GM12878 (cell line): ENCODE measurements around the gene CRAMP1. TPM values are rescaled to one million over a fixed set of nuclear protein-coding genes. Genes with fewer than 3 reads are reported as not detected.

Source experiments
- ATAC-seq: fragments of 200-7000 bp; cut with Tn5 transposase; 3 replicates; pipeline ENCODE4 v1.9.1; 2020; ENCODE audit warnings: mild to moderate bottlenecking, moderate library complexity
- BruUV-seq: library from RNA; stranded (reverse); fragments of 400-500 nt; replicated peaks from 2 replicates; lab custom pipeline; 2021; lab: Mats Ljungman, UMichigan
- CTCF ChIA-PET: fragments of 300-600 bp; sonication (Branson Sonifier 250); formaldehyde crosslinking; extraction: SDS; loops from one replicate; lab custom pipeline; 2021; ENCODE audit warnings: inconsistent platforms; lab: Yijun Ruan, JAX
- POLR2A ChIA-PET: fragments of 350-600 bp; formaldehyde crosslinking; extraction: SDS; loops from one replicate; lab custom pipeline; 2021; ENCODE audit warnings: inconsistent platforms; lab: Charles Lee
- RAD21 ChIA-PET: fragments of 300-600 bp; sonication (Branson Sonifier 250); formaldehyde crosslinking; loops from one replicate; lab custom pipeline; 2023; ENCODE audit warnings: antibody characterized with exemption; ENCODE audit not compliant: unreplicated experiment; lab: Charles Lee
- SMC1A ChIA-PET: fragments of 300-600 bp; sonication (Branson Sonifier 250); formaldehyde crosslinking; loops from one replicate; lab custom pipeline; 2023; ENCODE audit not compliant: unreplicated experiment, uncharacterized antibody; lab: Charles Lee
- DNase-seq: peaks from one replicate; pipeline ENCODE4 v3.0.0-alpha.2; 2011; ENCODE audit warnings: low read depth, low spot score
- FAIRE-seq: peaks from 3 replicates; lab custom pipeline; 2011; peaks lifted over from hg19 to GRCh38; lab: Jason Lieb, UNC
- H2AFZ ChIP-seq: 2 replicates; pipeline ENCODE4 v1.6.0; 2011; ENCODE audit warnings: low read depth, low read length, control low read depth; ENCODE audit not compliant: control insufficient read depth
- H3K27ac ChIP-seq: 2 replicates; pipeline ENCODE4 v1.5.1; 2011; ENCODE audit warnings: control low read depth; ENCODE audit not compliant: control insufficient read depth, insufficient read depth
- H3K27me3 ChIP-seq, 2 experiments: replicated peaks in 1 of 2; 2 replicates each; pipeline versions ENCODE4 v1.6.0 to v1.6.1; 2011; ENCODE audit warnings: low read length in 1 of 2; ENCODE audit not compliant: control insufficient read depth in 2 of 2, insufficient read depth in 2 of 2
- H3K36me3 ChIP-seq, 2 experiments: 2 replicates each; pipeline ENCODE4 v1.5.1; 2011; ENCODE audit warnings: low read length in 1 of 2; ENCODE audit not compliant: control insufficient read depth in 2 of 2, insufficient read depth in 2 of 2
- H3K4me1 ChIP-seq: 2 replicates; pipeline ENCODE4 v1.6.1; 2011; ENCODE audit warnings: mild to moderate bottlenecking, low read length, moderate library complexity, mixed read lengths; ENCODE audit not compliant: control insufficient read depth, insufficient read depth
- H3K4me2 ChIP-seq: 2 replicates; pipeline ENCODE4 v1.6.0; 2011; ENCODE audit warnings: control low read depth; ENCODE audit not compliant: control insufficient read depth, insufficient read depth
- H3K4me3 ChIP-seq: fragments of 200-600 bp; sonication (generic); 2 replicates; pipeline ENCODE4 v1.5.1; 2016
- H3K79me2 ChIP-seq: 2 replicates; pipeline ENCODE4 v1.6.0; 2011; ENCODE audit warnings: low read length; ENCODE audit not compliant: control insufficient read depth, insufficient read depth
- H3K9ac ChIP-seq: 2 replicates; pipeline ENCODE4 v1.8.0; 2011; ENCODE audit warnings: low read length, control low read depth, mixed read lengths; ENCODE audit not compliant: control insufficient read depth, insufficient read depth
- H3K9me3 ChIP-seq: replicated peaks from 3 replicates; pipeline ENCODE4 v1.5.1; 2011; ENCODE audit warnings: mild to moderate bottlenecking, low read length; ENCODE audit not compliant: control insufficient read depth, insufficient read depth
- H4K20me1 ChIP-seq: 2 replicates; pipeline ENCODE4 v1.6.0; 2011; ENCODE audit not compliant: control insufficient read depth, insufficient read depth
- BCL11A ChIP-seq: IDR thresholded peaks from 2 replicates; pipeline ENCODE4 v1.6.1; 2011; ENCODE audit warnings: low read depth, low read length
- CBX5 ChIP-seq: sonication (generic); IDR thresholded peaks from 2 replicates; pipeline ENCODE4 v1.6.1; 2016; ENCODE audit warnings: low read depth, moderate library complexity, mild to moderate bottlenecking, inconsistent platforms
- E2F4 ChIP-seq: IDR thresholded peaks from 2 replicates; pipeline ENCODE4 v1.6.1; 2012; ENCODE audit warnings: low read depth, low read length, improper control_type of control experiment
- LARP7 ChIP-seq: fragments of 450-650 bp; IDR thresholded peaks from 2 replicates; pipeline ENCODE4 v1.6.1; 2017; ENCODE audit warnings: mild to moderate bottlenecking
- PML ChIP-seq: IDR thresholded peaks from 2 replicates; pipeline ENCODE4 v1.6.1; 2012; ENCODE audit warnings: low read length, inconsistent platforms
- SP1 ChIP-seq: IDR thresholded peaks from one replicate; pipeline ENCODE4 v1.6.1; 2011; ENCODE audit warnings: low read depth, low read length
- TCF7 ChIP-seq: IDR thresholded peaks from 2 replicates; pipeline ENCODE4 v1.6.1; 2014; ENCODE audit warnings: antibody characterized with exemption, borderline replicate concordance
- USF2 ChIP-seq: IDR thresholded peaks from 2 replicates; pipeline ENCODE4 v1.6.1; 2011; ENCODE audit warnings: low read depth, low read length, improper control_type of control experiment, borderline replicate concordance
- WGBS: methylation state at CpG from one replicate; pipeline ENCODE4 v1.1.6; 2016; ENCODE audit warnings: low lambda C conversion rate; ENCODE audit not compliant: insufficient replicate concordance, insufficient coverage; ENCODE audit errors: missing lambda C conversion rate; 5-methylcytosine and 5-hydroxymethylcytosine counted together
- in situ Hi-C: fragments of 300-500 bp; cut with MboI; formaldehyde crosslinking; loops from 9 replicates; pipeline ENCODE4 v1.14.3; 2018; ENCODE audit warnings: mixed read lengths
- intact Hi-C: fragments of 100-400 bp; cut with micrococcal nuclease; formaldehyde crosslinking; loops from one replicate; pipeline ENCODE4 v1.14.2; 2022; ENCODE audit not compliant: unreplicated experiment
- polyA plus RNA-seq, 11 experiments: library from polyadenylated mRNA; depleted of rRNA in 4 of 11; unstranded in 6 of 11; stranded (reverse) in 5 of 11; fragments of >200 nt; fragmentation: Nextera tagmentation in 4 of 11; fragmentation: Illumina TruSeq in 1 of 11; extraction: Ambion mirVana in 4 of 11; extraction: Trizol in 1 of 11; gene quantifications; 1 replicate in 1 of 11; 2 replicates in 10 of 11; pipeline versions ENCODE4 v1.2.1 to v1.2.3, GENCODE V29; 2011 to 2016; ENCODE audit warnings: inconsistent platforms in 2 of 11, missing spikeins in 2 of 11, low read depth in 1 of 11
- total RNA-seq, 4 experiments: library from RNA; depleted of rRNA in 3 of 4; stranded (reverse); fragments of >200 nt in 3 of 4; fragmentation: Illumina TruSeq in 1 of 4; extraction: Trizol in 1 of 4; gene quantifications; 2 replicates each; pipeline versions ENCODE4 v1.2.1 to v1.2.3, GENCODE V29; 2013 to 2021

The CRAMP1 gene
- total and polyA plus RNA-seq, 10 of the 15 experiments (the other 5 are each of a cell fraction or from before 2014, with no cell fraction given): 0.37 to 9.8 (median 3.9) TPM

GRCh38 chr16:1690810-1691209 lies 78.7 kb downstream of the CRAMP1 start:
- 100% methylated on average over 1 of the region's 1 CpG for WGBS
- ATAC-seq (no peak), FAIRE-seq (no peak), DNase-seq (no peak)
- CTCF ChIA-PET: no interaction called here
- H3K79me2 ChIP-seq: peaks cover 4% of the 10 kb centered on the region
- 0 out of 2 replicates have a peak, but pooled peaks cover 2% of the 10 kb centered on the region for H4K20me1 ChIP-seq
- H3K4me2 ChIP-seq: no peak overlapping the region
- no peak overlapping the region for H3K4me3 ChIP-seq
- H3K9ac ChIP-seq: no peak overlapping the region
- no peaks in the 10 kb centered on the region for H3K27me3 ChIP-seq
- in situ Hi-C loops (no loop called here), intact Hi-C loops (no loop called here)
- H3K4me1 ChIP-seq: no peaks in the 10 kb centered on the region
- H3K9me3 ChIP-seq: no peaks in the 10 kb centered on the region
- SMC1A ChIA-PET: no interaction called here
- POLR2A ChIA-PET: no interaction called here
- no peak overlapping the region for H3K27ac ChIP-seq
- no TSS peak for BruUV-seq
- no peak for TF ChIP-seq PML
- no peak for TF ChIP-seq SP1
- no peak for TF ChIP-seq TCF7
- TF ChIP-seq BCL11A: no peak
- no peak for TF ChIP-seq CBX5
- no peak for TF ChIP-seq LARP7
- no peak for TF ChIP-seq E2F4
- no peak for TF ChIP-seq USF2
- no peak overlapping the region for H2AFZ ChIP-seq
- H3K36me3 ChIP-seq: peaks cover 23 to 39% of the 10 kb centered on the region in 2 experiments
- RAD21 ChIA-PET: no interaction called here
